Stimulated activated CD8-positive, alpha-beta memory T cell treated with anti-CD3 and anti-CD28 coated beads, Interleukin-4, amount 100 ng/mL, for 4 hours (primary cell): ENCODE measurements around the gene WDHD1.
"Not testable (repeated sequence)": the region's sequence is repeated elsewhere in the genome, so short reads cannot be mapped to it uniquely, and the experiment has no call there.

ENCODE experiments used
- DNase-seq, 2 donors: peaks; one replicate each; pipeline ENCODE4 v3.0.0-alpha.2; 2020; ENCODE audit warnings: low read depth in 2 of 2, low spot score in 1 of 2

Gene WDHD1

DNA sequence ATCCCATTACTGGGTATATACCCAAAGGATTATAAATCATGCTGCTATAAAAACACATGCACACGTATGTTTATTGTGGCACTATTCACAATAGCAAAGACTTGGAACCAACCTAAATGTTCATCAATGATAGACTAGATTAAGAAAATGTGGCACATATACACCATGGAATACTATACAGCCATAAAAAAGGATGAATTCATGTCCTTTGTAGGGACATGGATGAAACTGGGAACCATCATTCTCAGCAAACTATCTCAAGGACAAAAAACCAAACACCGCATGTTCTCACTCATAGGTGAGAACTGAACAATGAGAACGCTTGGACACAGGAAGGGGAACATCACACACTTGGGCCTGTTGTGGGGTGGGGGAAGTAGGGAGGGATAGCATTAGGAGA, 73.3 kb downstream of the WDHD1 start:
- DNase-seq, result not testable (repeated sequence)

DNA sequence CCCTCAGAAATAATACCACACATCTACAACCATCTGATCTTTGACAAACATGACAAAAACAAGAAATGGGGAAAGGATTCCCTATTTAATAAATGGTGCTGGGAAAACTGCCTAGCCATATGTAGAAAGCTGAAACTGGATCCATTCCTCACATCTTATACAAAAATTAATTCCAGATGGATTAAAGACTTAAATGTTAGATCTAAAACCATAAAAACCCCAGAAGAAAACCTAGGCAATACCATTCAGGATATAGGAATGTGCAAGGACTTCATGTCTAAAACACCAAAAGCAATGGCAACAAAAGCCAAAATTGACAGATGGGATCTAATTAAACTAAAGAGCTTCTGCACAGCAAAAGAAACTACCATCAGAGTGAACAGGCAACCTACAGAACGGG, 74.1 kb downstream of the WDHD1 start:
- not testable (repeated sequence) for DNase-seq

DNA sequence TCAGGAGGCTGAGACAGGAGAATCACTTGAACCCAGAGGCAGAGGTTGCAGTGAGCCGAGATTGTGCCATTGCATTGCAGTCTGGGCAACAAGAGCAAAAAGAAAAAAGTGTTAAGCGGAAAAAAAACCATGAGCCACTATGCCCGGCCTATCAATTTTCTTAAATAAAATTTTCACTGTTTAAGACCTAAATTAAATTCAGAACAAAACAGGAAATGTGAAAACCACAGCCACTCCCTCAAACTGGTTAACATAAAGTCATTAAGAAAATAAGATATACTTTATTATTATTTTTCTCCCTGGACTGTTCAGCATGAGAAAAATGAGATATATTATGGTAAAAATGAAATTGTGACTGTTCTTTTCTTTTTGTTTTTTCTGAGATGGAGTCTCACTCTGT, 79.7 kb downstream of the WDHD1 start:
- no peak for DNase-seq

DNA sequence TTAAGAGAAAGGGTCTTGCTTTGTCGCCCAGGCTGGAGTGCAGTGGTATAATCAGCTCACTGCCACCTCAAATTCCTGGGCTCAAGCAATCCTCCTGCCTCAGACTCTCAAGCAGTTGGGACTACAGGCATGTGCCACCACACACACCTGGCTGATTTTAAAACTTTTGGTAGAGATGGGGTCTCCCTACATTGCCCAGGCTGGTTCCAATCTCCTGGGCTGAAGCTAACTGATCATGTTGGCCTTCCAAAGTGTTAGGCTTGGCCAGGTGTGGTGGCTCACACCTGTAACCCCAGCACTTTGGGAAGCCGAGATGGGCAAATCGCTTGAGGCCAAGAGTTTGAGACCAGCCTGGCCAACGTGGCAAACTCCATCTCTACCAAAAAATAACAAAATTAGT, 80.4 kb downstream of the WDHD1 start:
- DNase-seq, result no peak

DNA sequence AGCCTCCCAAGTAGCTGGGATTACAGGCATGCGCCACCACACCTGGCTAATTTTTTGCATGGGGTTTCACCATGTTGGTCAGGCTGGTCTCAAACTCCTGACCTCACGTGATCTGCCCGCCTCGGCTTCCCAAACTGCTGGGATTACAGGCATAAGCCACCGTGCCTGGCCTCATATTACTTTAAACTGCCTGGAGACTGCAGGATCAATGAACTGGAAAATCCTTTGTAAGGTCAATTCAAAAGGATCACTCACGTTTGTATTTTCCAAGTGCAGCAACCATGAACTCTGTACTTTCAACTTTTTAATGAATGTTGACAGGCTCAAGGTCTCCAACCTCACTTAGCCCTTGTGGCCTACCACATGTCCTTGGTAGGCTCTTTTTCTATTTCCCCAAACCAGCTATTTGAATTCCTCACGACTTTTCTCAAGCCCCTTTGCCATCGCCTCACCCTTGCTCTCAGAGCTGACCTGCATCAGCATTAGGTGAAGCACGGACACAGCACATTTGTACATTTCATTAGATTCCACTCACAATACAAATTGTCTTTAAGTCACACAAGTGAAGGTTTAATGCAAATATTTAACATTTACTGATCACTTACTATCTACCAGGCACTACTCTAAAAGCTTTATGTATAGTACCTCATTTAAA, 82.0 kb downstream of the WDHD1 start:
- DNase-seq, result no peak

DNA sequence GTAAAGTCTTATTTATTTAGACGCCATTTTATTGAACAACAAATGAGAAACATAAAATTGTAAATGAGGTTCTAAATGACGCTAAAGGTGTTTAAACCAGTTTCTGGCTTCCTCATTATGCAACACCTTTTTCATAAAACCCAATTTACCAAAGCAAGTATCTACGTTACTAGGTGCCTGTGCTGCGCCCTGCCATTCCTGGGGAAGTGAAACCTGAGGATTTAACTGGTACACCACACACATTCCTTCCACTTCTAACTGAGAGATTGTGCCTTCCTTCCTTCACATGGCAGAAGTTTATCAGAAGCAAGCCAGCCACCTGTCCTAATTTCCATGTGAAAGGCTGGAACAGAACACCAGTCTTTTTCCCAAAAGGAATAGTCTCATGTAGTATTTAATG, 84.0 kb downstream of the WDHD1 start:
- no peak for DNase-seq

DNA sequence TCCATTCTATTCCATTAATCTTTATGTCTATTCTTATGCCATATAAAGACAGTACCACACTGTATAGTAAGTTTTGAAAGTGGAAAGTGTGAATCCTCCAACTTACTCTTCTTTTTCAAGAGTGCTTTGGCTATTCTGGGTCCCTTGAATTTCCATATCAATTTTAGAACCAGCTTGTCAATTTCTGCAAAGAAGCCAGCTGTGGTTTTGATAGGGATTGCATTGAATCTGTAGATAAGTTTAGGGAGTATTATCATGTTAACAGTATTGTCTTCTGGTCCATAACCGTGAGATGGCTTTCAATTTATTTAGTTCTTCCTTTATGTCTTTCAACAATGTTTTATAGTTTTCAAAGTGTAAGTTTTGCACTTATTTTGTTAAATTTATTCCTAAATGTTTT, 90.1 kb downstream of the WDHD1 start:
- no peak for DNase-seq

DNA sequence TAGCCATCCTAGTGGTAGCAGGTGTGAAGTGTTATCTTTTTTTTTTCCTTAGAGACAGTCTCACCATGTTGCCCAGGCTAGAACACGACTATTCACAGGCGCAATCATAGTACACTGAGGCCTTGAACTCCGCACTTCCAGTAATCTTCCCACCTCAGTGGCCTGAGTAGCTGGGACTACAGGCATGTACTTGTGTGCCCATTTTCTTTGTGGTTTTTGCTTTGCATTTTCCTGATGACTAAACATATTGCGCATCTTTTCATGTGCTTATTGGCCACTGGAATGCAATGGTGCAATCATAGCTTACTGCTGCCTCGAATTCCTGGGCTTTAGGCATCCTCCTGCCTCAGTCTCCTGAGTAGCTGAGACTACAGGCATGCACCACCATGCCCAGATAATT, 90.9 kb downstream of the WDHD1 start:
- DNase-seq, result no peak

DNA sequence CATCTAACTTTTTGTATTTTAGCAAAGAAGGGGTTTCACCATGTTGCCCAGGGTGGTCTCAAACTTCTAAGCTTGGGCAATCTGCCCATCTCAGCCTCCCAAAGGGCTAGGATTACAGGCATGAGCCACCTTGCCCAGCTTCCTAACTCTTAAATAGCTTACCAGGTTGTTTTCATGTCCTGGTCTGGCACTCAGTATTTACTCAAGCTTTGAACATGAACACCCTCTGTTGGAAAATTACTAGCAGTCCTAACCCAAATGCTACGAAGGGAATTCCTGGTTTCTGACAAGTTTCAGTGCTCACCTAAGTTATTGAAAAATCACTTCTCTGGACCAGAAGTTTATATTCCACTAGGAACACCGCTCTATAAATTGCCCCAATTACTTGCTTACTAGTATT, 91.8 kb downstream of the WDHD1 start:
- no peak for DNase-seq

DNA sequence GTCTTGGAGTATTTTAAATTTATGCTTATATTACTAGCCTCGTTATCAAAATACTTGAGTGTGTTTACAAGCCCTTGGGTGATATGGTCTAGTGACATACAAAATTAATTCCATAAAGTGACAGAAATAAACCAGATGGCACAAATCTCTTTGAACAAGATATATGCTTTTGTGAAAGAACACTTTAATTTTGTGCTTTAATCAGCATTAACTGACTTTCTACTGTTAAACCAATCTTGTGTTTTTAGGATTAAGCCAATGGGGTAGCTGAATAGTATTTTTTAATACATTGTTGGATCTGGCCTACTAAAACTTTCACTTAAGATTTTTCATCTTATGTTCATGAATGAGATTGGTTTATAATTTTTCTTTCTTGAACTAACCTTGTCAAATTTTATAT, 93.9 kb downstream of the WDHD1 start:
- no peak for DNase-seq

DNA sequence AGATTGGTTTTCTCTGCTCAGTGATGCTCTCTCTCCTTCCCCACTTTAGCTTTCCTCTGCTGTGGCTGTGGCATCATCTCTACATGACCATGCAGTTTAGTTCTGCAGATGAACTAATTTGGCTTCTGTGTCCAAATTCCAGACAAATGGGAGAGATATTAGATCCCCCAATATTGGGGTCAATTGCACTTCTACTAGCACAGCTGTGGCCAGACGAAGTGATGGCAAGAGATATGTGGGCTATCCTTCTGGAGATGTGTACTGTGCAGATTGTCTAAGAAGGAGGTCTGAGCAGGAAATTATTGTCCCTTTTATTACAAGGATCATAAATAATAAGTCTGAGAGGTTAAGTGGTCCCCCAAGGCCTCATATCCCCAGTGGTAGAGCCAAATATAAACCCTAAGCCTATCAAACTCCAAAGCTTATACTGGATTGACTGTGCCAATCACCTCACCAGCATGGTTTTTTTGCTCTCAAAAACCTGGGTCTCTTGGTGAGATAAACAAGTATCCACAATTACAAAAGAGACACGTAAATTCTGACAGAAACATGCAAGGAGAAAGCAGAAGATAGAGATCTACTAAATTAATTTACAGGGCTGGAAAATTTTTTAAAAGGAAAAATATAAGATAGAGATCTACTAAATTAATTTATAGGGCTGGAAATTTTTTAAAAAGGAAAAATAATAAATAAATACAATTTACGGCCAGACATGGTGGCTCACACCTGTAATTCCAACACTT, 95.1 kb downstream of the WDHD1 start:
- DNase-seq, result no peak

DNA sequence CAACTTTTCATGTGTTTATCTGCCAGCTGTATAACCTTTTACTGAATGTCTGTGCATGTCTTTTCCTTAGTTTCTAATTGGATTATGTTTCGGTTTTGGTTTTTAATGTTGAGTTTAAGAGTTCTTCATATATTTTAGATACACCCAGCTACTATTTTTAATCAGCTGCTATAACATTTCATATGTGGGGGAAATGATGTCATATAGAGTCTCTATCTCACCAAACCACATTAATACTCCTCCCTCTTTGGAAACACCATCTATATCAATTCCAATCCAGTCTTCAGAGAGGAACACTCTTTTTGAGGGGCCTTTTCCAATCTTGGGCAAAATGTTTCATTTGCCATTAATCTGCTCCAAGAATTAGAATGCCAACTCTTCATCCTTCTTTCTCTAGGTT, 95.8 kb downstream of the WDHD1 start:
- DNase-seq, result no peak

DNA sequence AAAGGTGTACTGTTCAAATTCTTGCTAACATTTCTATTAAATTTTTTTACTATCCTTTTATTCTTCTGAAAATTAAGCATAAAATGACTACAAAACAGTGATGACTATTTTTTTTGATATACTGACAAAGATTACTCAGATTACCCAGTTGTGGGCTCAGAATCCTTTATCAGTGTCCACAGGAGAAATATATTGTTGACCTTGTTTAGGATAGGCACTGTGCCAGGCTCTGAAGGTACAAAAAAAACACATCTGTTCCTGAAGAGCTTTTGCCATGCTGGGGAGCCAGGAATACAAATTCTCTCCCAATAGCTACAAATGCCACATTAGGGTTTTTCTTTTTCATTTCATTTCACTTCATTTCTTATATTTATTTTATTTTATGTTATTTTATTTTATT, 97.3 kb downstream of the WDHD1 start:
- DNase-seq, result no peak

DNA sequence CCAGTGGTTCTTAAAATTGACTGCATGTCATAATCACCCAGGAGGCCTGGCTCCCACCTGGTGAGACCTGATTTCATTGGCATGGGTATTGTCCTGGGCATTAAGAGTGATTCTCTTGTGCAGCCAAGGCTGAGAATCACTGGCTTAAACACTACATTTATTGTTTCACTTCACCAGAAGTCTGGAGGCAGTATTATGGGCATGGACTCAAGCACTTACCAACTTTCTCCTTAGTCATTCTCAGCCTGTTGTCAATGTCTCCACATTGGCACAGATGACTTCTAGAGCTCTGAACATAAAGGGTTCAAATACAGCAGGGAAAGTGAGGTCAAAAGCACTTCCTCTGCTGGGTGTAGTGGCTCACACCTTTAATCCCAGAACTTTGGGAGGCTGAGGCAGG, 98.7 kb downstream of the WDHD1 start:
- no peak for DNase-seq

DNA sequence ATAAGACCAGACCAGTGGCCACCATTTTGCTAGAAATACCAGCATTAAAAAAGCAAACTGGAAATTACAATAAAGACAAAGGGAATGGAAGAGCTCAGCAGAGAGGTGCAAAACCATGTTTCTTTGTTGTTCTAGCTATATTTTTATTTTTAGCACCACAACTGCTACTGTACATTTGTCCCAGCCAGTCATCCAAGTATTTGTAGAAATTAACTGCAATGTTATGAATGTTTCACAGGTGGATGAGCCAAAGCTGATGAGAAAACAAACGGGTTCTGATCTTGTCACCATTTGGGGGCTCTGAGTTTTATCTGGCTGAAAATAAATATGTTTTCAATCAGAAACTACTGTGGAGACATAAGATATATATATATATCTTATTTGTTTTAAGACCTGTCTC, 99.3 kb downstream of the WDHD1 start:
- DNase-seq, result no peak

DNA sequence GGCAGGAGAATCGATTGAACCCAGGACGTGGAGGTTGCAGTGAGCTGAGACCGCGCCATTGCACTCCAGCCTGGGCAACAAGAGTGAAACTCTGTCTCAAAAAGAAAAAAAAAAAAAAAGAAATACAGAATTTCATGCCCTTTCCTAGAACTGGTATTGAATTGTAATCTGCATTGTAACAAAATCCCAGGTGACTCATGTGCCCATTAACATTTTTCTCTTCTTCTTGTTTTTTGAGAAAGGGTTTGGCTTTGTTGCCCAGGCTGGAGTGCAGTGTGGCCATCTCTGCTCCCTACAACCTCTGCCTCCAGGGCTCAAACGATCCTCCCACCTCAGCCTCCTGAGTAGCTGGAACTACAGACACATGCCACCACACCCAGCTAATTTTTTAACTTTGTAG, 100.3 kb downstream of the WDHD1 start:
- DNase-seq, result not testable (repeated sequence)

DNA sequence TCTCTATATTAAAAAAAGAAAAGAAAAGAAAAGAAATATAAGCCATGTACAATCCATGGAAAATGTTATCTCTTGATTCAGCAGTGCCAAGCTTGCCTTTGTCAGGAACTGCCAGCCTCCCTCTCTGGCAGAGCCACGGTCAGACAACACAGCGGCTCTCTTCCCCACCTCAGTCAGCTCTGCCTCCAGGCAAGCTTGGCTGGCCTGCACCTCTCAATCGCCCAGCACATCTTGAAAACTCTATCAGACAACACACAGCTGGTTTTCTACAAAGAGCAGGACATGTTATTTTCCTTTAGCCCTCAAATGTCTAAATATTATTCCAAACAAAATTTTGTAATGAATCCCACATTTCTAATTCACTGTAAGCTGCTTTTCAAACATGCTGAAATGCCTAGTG, 104.3 kb downstream of the WDHD1 start:
- no peak for DNase-seq

DNA sequence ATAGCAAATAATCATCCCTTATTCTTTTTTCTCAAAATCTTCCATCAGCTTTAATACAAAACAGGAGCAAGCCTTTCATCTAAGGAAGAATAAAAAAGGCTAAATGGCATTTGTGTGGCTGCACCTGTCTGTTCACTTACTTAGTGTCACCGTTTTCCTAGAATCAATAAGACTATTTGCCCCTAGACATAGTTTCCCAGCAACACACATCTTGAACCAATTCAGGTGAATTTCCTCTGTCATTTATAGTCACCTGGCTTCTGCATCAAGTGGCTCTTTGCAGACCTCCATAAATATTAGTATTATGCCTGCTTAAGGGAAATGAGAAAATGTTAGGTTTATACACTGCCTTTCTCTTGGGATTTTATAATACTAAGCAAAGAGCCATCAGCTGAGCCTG, 106.8 kb downstream of the WDHD1 start:
- no peak for DNase-seq

DNA sequence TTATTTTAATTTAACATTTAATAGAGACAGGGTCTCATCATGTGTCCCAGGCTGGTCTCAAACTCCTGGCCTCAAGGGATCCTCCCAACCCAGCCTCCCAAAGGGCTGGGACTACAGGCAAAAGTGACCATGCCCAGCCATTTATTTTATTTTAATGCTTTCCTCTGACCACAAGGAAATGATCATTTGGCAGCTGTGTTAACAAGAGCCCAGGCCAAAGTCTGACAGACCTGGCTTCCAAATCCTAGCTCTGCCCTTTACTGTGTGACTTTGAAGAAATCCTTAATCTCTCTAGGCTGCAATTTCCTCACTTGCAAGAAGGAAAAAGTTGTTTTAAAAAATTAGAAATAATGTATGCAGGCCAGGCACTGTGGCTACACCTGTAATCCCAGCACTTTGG, 107.6 kb downstream of the WDHD1 start:
- DNase-seq, result no peak

DNA sequence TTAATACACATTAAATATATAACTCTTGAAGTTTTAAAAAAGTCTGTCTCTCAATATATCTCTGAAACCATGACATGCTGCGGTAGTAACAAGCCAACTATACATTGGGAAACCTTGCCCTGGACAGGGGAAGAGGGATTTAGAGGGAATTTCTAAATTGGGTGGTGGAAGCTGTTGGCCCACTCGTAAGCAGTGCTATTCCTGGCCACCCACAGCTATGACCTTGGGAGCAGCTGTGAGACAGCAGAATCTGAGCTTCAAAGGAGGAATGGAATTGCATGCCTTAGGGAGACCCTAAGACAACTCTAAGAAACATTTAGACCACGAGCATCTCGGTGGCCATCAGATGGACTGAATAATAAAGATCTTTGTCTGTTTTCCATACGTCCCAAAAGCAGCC, 108.5 kb downstream of the WDHD1 start:
- DNase-seq, result no peak

DNA sequence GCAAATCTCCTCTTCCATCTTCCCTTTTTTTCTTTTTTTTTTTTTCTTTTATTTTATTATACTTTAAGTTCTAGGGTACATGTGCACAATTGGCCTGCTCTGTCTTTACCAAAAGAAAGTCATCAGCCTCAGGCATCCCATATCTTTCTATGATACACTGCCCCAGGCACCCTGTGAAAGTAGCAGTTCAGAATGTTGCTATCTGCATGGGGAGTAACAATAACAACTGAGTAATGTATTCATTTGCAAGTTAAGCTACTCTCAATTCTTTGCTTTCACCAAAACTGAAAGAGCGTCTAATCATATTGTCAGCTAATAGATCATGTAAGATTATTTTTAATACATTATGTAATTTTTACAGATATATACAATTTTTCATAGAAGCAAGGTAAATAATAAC, 110.8 kb downstream of the WDHD1 start:
- DNase-seq, result no peak

DNA sequence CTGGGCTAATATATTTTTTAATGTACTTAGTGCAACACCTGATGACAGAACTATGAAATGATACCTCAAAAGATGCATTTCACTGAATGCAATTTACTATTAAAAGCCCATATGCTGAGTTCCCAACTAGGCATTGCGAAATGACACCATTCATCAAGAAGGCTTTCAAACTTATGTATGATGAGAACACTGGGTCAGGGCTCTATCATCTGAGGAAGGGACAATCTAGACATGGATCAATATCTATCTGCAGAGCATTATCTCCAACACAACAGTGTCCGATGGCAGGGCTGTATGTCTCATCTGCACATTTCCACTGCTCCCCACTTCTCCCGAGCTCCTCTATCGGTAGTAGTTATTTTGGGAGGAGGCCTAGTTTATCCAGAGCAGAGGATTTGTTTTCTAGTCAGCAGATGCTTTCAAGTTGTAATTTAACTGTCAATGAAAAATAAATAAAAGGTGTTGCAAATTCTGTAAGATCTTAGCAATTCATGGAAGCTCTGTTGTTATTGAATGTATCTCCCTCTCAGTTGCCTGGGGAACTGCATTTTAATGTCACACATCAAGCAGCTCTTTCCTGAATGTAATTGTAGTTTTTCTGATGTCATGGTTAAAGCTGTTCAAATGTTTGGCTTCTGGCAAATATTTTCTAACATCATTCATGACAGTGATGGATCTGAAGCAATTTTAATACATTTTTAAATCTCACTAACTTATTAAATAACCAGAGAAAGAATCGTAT, 116.9 kb downstream of the WDHD1 start:
- no peak for DNase-seq
